H1 (cell line): ENCODE data around the gene WDFY4. TPM values are rescaled to one million over a fixed set of nuclear protein-coding genes. Genes with fewer than 3 reads are reported as not detected.

Source experiments
- CTCF ChIA-PET: fragments of 300-600 bp; sonication (Branson Sonifier 250); formaldehyde crosslinking; loops from one replicate; lab custom pipeline; 2021; ENCODE audit not compliant: partially characterized antibody; lab: Charles Lee
- POLR2A ChIA-PET: fragments of 300-600 bp; sonication (Branson Sonifier 250); formaldehyde crosslinking; loops from one replicate; lab custom pipeline; 2021; ENCODE audit warnings: inconsistent platforms; ENCODE audit not compliant: partially characterized antibody; lab: Charles Lee
- DNase-seq, 2 experiments: peaks; one replicate each; pipeline versions ENCODE4 v3.0.0 to v3.0.0-alpha.2; 2010 to 2022; ENCODE audit warnings: low spot score in 2 of 2, low read depth in 1 of 2, mixed read lengths in 1 of 2
- FAIRE-seq: peaks from 2 replicates; lab custom pipeline; 2011; peaks lifted over from hg19 to GRCh38; lab: Jason Lieb, UNC
- H2AFZ ChIP-seq: 2 replicates; pipeline ENCODE4 v1.8.1; 2012; ENCODE audit warnings: low read length, inconsistent platforms
- H2AK5ac ChIP-seq: 2 replicates; pipeline ENCODE4 v1.6.1; 2013; ENCODE audit warnings: low read depth, low read length
- H2BK120ac ChIP-seq: replicated peaks from 2 replicates; pipeline ENCODE3; 2013; ENCODE audit warnings: low read depth, low read length, inconsistent platforms
- H2BK12ac ChIP-seq: 2 replicates; pipeline ENCODE4 v1.6.1; 2013; ENCODE audit warnings: low read depth, low read length
- H2BK15ac ChIP-seq: 2 replicates; pipeline ENCODE4 v1.6.1; 2013; ENCODE audit warnings: low read length
- H2BK20ac ChIP-seq: 2 replicates; pipeline ENCODE4 v1.6.1; 2013; ENCODE audit warnings: low read length
- H2BK5ac ChIP-seq: 2 replicates; pipeline ENCODE4 v1.6.1; 2013; ENCODE audit warnings: low read depth, low read length
- H3K14ac ChIP-seq: 2 replicates; pipeline ENCODE4 v1.6.1; 2013; ENCODE audit warnings: inconsistent platforms; ENCODE audit not compliant: insufficient read length
- H3K18ac ChIP-seq: 2 replicates; pipeline ENCODE4 v1.6.1; 2013; ENCODE audit warnings: low read length; ENCODE audit errors: extremely low read depth
- H3K23ac ChIP-seq: 2 replicates; pipeline ENCODE4 v1.6.1; 2013; ENCODE audit warnings: inconsistent platforms; ENCODE audit not compliant: insufficient read length
- H3K23me2 ChIP-seq: 2 replicates; pipeline ENCODE4 v1.6.1; 2013; ENCODE audit warnings: low read depth, low read length
- H3K27ac ChIP-seq: 2 replicates; pipeline ENCODE4 v1.6.1; 2011; ENCODE audit warnings: low read depth, low read length, inconsistent platforms
- H3K27me3 ChIP-seq, 4 experiments: replicated peaks in 1 of 4; 1 replicate in 1 of 4; 2 replicates in 3 of 4; pipeline versions ENCODE4 v1.6.1 to v1.8.1; 2011 to 2013; ENCODE audit warnings: low read length in 3 of 4, mild to moderate bottlenecking in 3 of 4, inconsistent platforms in 2 of 4, mixed read lengths in 2 of 4, moderate library complexity in 1 of 4; ENCODE audit not compliant: control insufficient read depth in 3 of 4, insufficient read depth in 3 of 4; ENCODE audit errors: extremely low read depth in 1 of 4
- H3K36me3 ChIP-seq, 4 experiments: 2 replicates each; pipeline versions ENCODE4 v1.6.1 to v1.8.1; 2011 to 2013; ENCODE audit warnings: mild to moderate bottlenecking in 4 of 4, low read length in 3 of 4, moderate library complexity in 2 of 4, control low read depth in 1 of 4, inconsistent platforms in 1 of 4; ENCODE audit not compliant: insufficient read depth in 4 of 4, control insufficient read depth in 2 of 4
- H3K4ac ChIP-seq: replicated peaks from 2 replicates; pipeline ENCODE3; 2013; ENCODE audit warnings: low read length, low read depth, mixed read lengths, inconsistent platforms; ENCODE audit not compliant: insufficient read length
- H3K4me1 ChIP-seq, 4 experiments: replicated peaks in 1 of 4; 1 replicate in 1 of 4; 2 replicates in 3 of 4; pipeline versions ENCODE4 v1.6.1 to v1.8.1; 2011 to 2013; ENCODE audit warnings: low read length in 3 of 4, inconsistent platforms in 2 of 4, mixed read lengths in 1 of 4; ENCODE audit not compliant: insufficient read depth in 4 of 4, control insufficient read depth in 3 of 4
- H3K4me2 ChIP-seq, 2 experiments: 2 replicates each; pipeline versions ENCODE4 v1.6.1 to v1.8.1; 2011 to 2013; ENCODE audit warnings: low read depth in 2 of 2, low read length in 2 of 2, control low read depth in 1 of 2, inconsistent platforms in 1 of 2, mild to moderate bottlenecking in 1 of 2; ENCODE audit not compliant: insufficient read depth in 1 of 2
- H3K4me3 ChIP-seq, 4 experiments: fragments of 200-600, 300-600 bp in 1 of 4; sonication (generic), shearing (Covaris generic), sonication (Bioruptor Twin) in 1 of 4; 2 replicates each; pipeline versions ENCODE4 v1.5.1 to v1.8.1; 2011 to 2016; ENCODE audit warnings: low read length in 4 of 4, low read depth in 3 of 4, control low read depth in 2 of 4, inconsistent platforms in 2 of 4, mild to moderate bottlenecking in 2 of 4, mixed read lengths in 1 of 4, moderate library complexity in 1 of 4; ENCODE audit not compliant: insufficient read depth in 2 of 4; ENCODE audit errors: extremely low read depth in 1 of 4
- H3K56ac ChIP-seq: replicated peaks from 2 replicates; pipeline ENCODE3; 2013; ENCODE audit warnings: low read depth, mild to moderate bottlenecking, mixed read lengths, low read length, inconsistent platforms; ENCODE audit not compliant: insufficient read length
- H3K79me1 ChIP-seq: 2 replicates; pipeline ENCODE4 v1.6.1; 2013; ENCODE audit warnings: low read depth, low read length, control low read depth
- H3K79me2 ChIP-seq, 2 experiments: 2 replicates each; pipeline versions ENCODE4 v1.6.1 to v1.8.1; 2012 to 2013; ENCODE audit warnings: low read length in 2 of 2, mild to moderate bottlenecking in 2 of 2, inconsistent platforms in 1 of 2; ENCODE audit not compliant: insufficient read depth in 2 of 2, control insufficient read depth in 1 of 2
- H3K9ac ChIP-seq, 4 experiments: replicated peaks in 1 of 4; 1 replicate in 1 of 4; 2 replicates in 3 of 4; pipeline versions ENCODE4 v1.6.1 to v1.8.1; 2011 to 2013; ENCODE audit warnings: low read depth in 3 of 4, low read length in 3 of 4, control low read depth in 2 of 4, mild to moderate bottlenecking in 2 of 4, moderate library complexity in 2 of 4, inconsistent platforms in 1 of 4; ENCODE audit errors: extremely low read depth in 1 of 4
- H3K9me3 ChIP-seq, 2 experiments: 2 replicates each; pipeline versions ENCODE4 v1.6.1 to v1.8.1; 2012 to 2013; ENCODE audit warnings: mild to moderate bottlenecking in 2 of 2, moderate library complexity in 2 of 2, control low read depth in 1 of 2, inconsistent platforms in 1 of 2, low read depth in 1 of 2, low read length in 1 of 2, mixed read lengths in 1 of 2; ENCODE audit not compliant: insufficient read depth in 2 of 2
- H4K20me1 ChIP-seq, 2 experiments: replicated peaks in 1 of 2; 2 replicates each; pipeline versions ENCODE3 to v1.8.1; 2011 to 2013; ENCODE audit warnings: inconsistent platforms in 2 of 2, low read length in 2 of 2, mild to moderate bottlenecking in 1 of 2; ENCODE audit not compliant: insufficient read depth in 2 of 2, control insufficient read depth in 1 of 2
- H4K5ac ChIP-seq: 2 replicates; pipeline ENCODE4 v1.6.1; 2013; ENCODE audit warnings: low read length, low read depth, mixed read lengths, inconsistent platforms; ENCODE audit not compliant: insufficient read length
- H4K8ac ChIP-seq: 2 replicates; pipeline ENCODE4 v1.8.0; 2013; ENCODE audit warnings: mild to moderate bottlenecking, moderate library complexity, low read length, inconsistent platforms; ENCODE audit not compliant: insufficient read depth; ENCODE audit errors: extremely low read depth
- H4K91ac ChIP-seq: replicated peaks from 2 replicates; pipeline ENCODE3; 2013; ENCODE audit warnings: low read length, mixed read lengths, inconsistent platforms; ENCODE audit not compliant: insufficient read length
- BRCA1 ChIP-seq: IDR thresholded peaks from 2 replicates; pipeline ENCODE4 v1.6.1; 2012; ENCODE audit warnings: low read depth, low read length, improper control_type of control experiment
- CBX5 ChIP-seq: fragments of 300-800, 300-1000 bp; sonication (generic); IDR thresholded peaks from 2 replicates; pipeline ENCODE4 v1.7.1; 2016; ENCODE audit warnings: antibody characterized with exemption, low read length, low read depth
- CTBP2 ChIP-seq: IDR thresholded peaks from 2 replicates; pipeline ENCODE4 v1.7.0; 2011; ENCODE audit warnings: borderline replicate concordance, mild to moderate bottlenecking, moderate library complexity, mixed read lengths, low read length; ENCODE audit not compliant: insufficient read depth, insufficient read length
- GABPA ChIP-seq: IDR thresholded peaks from 2 replicates; pipeline ENCODE4 v1.6.1; 2011; ENCODE audit warnings: mild to moderate bottlenecking, low read length, moderate library complexity, borderline replicate concordance; ENCODE audit not compliant: insufficient read depth
- JUN ChIP-seq: IDR thresholded peaks from 2 replicates; pipeline ENCODE4 v1.6.1; 2011; ENCODE audit warnings: low read depth, mild to moderate bottlenecking, improper control_type of control experiment, low read length
- SUZ12 ChIP-seq: fragments of 200-600 bp; sonication (generic); IDR thresholded peaks from 2 replicates; pipeline ENCODE4 v1.6.1; 2012; ENCODE audit warnings: mild to moderate bottlenecking, inconsistent platforms, low read length, moderate library complexity, mixed read lengths
- YY1 ChIP-seq: IDR thresholded peaks from 2 replicates; pipeline ENCODE4 v1.6.1; 2011; ENCODE audit warnings: low read depth, mild to moderate bottlenecking, low read length
- ZNF274 ChIP-seq: IDR thresholded peaks from 2 replicates; pipeline ENCODE4 v1.7.0; 2012; ENCODE audit warnings: low read length, borderline replicate concordance; ENCODE audit errors: extremely low read depth
- WGBS, 2 experiments: shearing (Covaris generic) in 1 of 2; methylation state at CpG; one replicate each; pipeline versions ENCODE4 v1.1.6 to v1.1.7; 2013 to 2015; ENCODE audit warnings: low lambda C conversion rate in 2 of 2, mixed read lengths in 2 of 2, inconsistent platforms in 1 of 2, low coverage in 1 of 2, missing lambda C conversion rate in 1 of 2; ENCODE audit not compliant: insufficient replicate concordance in 2 of 2, insufficient coverage in 1 of 2, insufficient read length in 1 of 2; ENCODE audit errors: extremely low coverage in 1 of 2, missing lambda C conversion rate in 1 of 2; 5-methylcytosine and 5-hydroxymethylcytosine counted together
- polyA plus RNA-seq, 7 experiments: library from polyadenylated mRNA; depleted of rRNA in 3 of 7; stranded (reverse) in 5 of 7; unstranded in 2 of 7; fragments of >200 nt in 5 of 7; fragments of 200-250 nt in 2 of 7; gene quantifications; 1 replicate in 5 of 7; 2 replicates in 1 of 7; 4 replicates in 1 of 7; pipeline versions ENCODE4 v1.2.1 to v1.2.3, GENCODE V29; 2011 to 2013; ENCODE audit warnings: missing spikeins in 2 of 7, mixed read lengths in 2 of 7
- total RNA-seq: library from RNA; stranded (reverse); fragmentation: NEBNext Ultra II Directional; extraction: Animal tissue kit (Norgen Biotek cat#: 25700); gene quantifications from 2 replicates; pipeline ENCODE4 v1.2.1, GENCODE V29; 2021

The WDFY4 gene
- total and polyA plus RNA-seq, 2 of the 8 experiments (the other 6 are each of a cell fraction or from before 2014, with no cell fraction given) = not detected

DNA sequence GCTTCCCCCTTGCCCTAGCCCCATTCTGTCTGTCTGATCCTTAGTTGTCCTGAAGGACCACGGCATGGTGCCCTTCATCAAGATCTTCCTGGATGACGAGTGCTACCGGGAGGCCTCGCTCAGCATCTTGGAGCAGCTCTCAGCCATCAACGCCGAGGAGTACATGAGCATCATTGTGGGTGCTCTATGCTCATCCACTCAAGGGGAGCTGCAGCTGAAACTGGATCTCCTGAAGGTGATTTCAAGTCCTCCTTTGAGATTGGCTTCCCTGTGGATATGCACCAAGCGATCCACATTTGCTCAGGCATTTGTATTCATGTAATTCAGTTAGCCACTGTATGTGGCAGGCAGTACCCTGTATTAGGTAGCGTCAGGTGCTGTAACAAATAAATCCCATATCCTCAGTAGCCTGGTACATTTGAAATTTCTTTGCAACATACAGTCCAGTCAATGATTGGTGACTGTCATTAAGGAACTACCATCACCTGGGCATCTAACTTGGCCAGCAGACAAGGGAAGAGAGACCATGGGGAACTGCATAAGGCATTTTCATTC lies 51.2 kb downstream of the WDFY4 start:
- Histone ChIP-seq H3K4ac (no peak overlapping the region), H3K14ac (no peak overlapping the region), H4K20me1 (no peaks in the 10 kb centered on the region), H2BK5ac (no peak overlapping the region), H4K8ac (no peak overlapping the region), H3K79me2 (no peaks in the 10 kb centered on the region), H3K27ac (no peak overlapping the region), H4K91ac (no peak overlapping the region), H3K56ac (no peak overlapping the region), H3K79me1 (no peaks in the 10 kb centered on the region), H2BK20ac (no peak overlapping the region), H3K4me2 (no peak overlapping the region), H3K9ac (no peak overlapping the region), H2BK12ac (no peak overlapping the region), H3K18ac (no peak overlapping the region), H2BK120ac (no peak overlapping the region), H3K23me2 (no peaks in the 10 kb centered on the region), H3K27me3 (no peaks in the 10 kb centered on the region), H2BK15ac (no peak overlapping the region), H2AFZ (no peak overlapping the region), H3K4me1 (peaks cover 0 to 7% (median 3%) of the 10 kb centered on the region in 4 experiments; a peak in 4 of 7 replicates), H2AK5ac (no peak overlapping the region), H3K4me3 (no peak overlapping the region), H3K9me3 (no peaks in the 10 kb centered on the region), H3K23ac (no peak overlapping the region), H4K5ac (no peak overlapping the region), H3K36me3 (no peaks in the 10 kb centered on the region)
- no peak for DNase-seq
- no peak for FAIRE-seq
- WGBS, 2 experiments = 97% methylated on average over 8 of the region's 8 CpGs; no CpG with 5 or more reads in 1 of the 2 experiments
- TF ChIP-seq CTBP2 (no peak), ZNF274 (no peak), JUN (no peak), BRCA1 (no peak), YY1 (no peak), SUZ12 (no peak), GABPA (no peak), CBX5 (no peak)
- CTCF ChIA-PET = interaction anchor here (0.7 to 1.8 kb wide), 2 partner anchors 10 to 16 kb away, joined by 3 to 8 read pairs; no protein-coding TSS in a partner anchor
- POLR2A ChIA-PET = no interaction called here
